GM23338 (cell line): Measurements from ENCODE around the gene MAGOHB. TPM values are rescaled to one million over a fixed set of nuclear protein-coding genes. Genes with fewer than 3 reads are reported as not detected.

Experiments
- ATAC-seq: fragments of 200-7000 bp; cut with Tn5 transposase; 3 replicates; pipeline ENCODE4 v1.9.1; 2020
- DNase-seq: peaks from one replicate; pipeline ENCODE4 v3.0.0-alpha.2; 2015; ENCODE audit warnings: low spot score
- H2AFZ ChIP-seq: fragments of 200-600 bp; sonication (generic); 2 replicates; pipeline ENCODE4 v1.8.0; 2016; ENCODE audit warnings: antibody characterized with exemption, mild to moderate bottlenecking, moderate library complexity
- H3F3A ChIP-seq: fragments of 200-600 bp; sonication (generic); replicated peaks from 2 replicates; pipeline ENCODE4 v1.8.0; 2017; ENCODE audit warnings: antibody characterized with exemption, mixed run types, low read depth
- H3K27ac ChIP-seq: fragments of 200-600 bp; sonication (generic); 2 replicates; pipeline ENCODE4 v1.6.1; 2016; ENCODE audit warnings: low read depth
- H3K27me3 ChIP-seq: fragments of 200-600 bp; sonication (generic); 2 replicates; pipeline ENCODE4 v1.8.0; 2016; ENCODE audit warnings: mild to moderate bottlenecking, mixed run types, moderate library complexity; ENCODE audit not compliant: insufficient read depth
- H3K36me3 ChIP-seq: fragments of 200-600 bp; sonication (generic); 2 replicates; pipeline ENCODE4 v1.8.0; 2016; ENCODE audit warnings: mild to moderate bottlenecking; ENCODE audit not compliant: insufficient read depth
- H3K4me1 ChIP-seq: fragments of 200-600 bp; sonication (generic); 2 replicates; pipeline ENCODE4 v1.8.0; 2016; ENCODE audit warnings: mild to moderate bottlenecking, moderate library complexity; ENCODE audit not compliant: insufficient read depth
- H3K4me2 ChIP-seq: fragments of 200-600 bp; sonication (generic); 2 replicates; pipeline ENCODE4 v1.7.1; 2017; ENCODE audit warnings: mixed run types
- H3K4me3 ChIP-seq: fragments of 200-600 bp; sonication (generic); 2 replicates; pipeline ENCODE4 v1.6.1; 2016; ENCODE audit warnings: mixed run types
- H3K79me2 ChIP-seq: fragments of 200-600 bp; sonication (generic); replicated peaks from 2 replicates; pipeline ENCODE4 v1.8.0; 2017; ENCODE audit warnings: mild to moderate bottlenecking; ENCODE audit not compliant: insufficient read depth
- H3K9me2 ChIP-seq: fragments of 200-600 bp; sonication (generic); 2 replicates; pipeline ENCODE4 v1.8.0; 2017; ENCODE audit not compliant: insufficient read depth
- H4K20me1 ChIP-seq: fragments of 200-600 bp; sonication (generic); replicated peaks from 2 replicates; pipeline ENCODE4 v1.8.0; 2017; ENCODE audit warnings: mild to moderate bottlenecking; ENCODE audit not compliant: insufficient read depth
- H3K27ac Mint-ChIP-seq: 2 replicates; pipeline ENCODE4 v1.8.0; 2020; ENCODE audit warnings: inconsistent platforms, mild to moderate bottlenecking, moderate library complexity, mixed read lengths
- H3K27me3 Mint-ChIP-seq: 3 replicates; pipeline ENCODE4 v1.8.0; 2022; ENCODE audit warnings: low read depth, mild to moderate bottlenecking, moderate library complexity, mixed read lengths, inconsistent platforms; ENCODE audit not compliant: insufficient read depth, poor library complexity
- H3K36me3 Mint-ChIP-seq: 3 replicates; pipeline ENCODE4 v1.8.0; 2021; ENCODE audit warnings: low read depth, mild to moderate bottlenecking, inconsistent platforms, moderate library complexity, mixed read lengths
- H3K4me1 Mint-ChIP-seq: 3 replicates; pipeline ENCODE4 v1.8.0; 2020; ENCODE audit warnings: mild to moderate bottlenecking, inconsistent platforms, mixed read lengths
- H3K4me3 Mint-ChIP-seq: 3 replicates; pipeline ENCODE4 v1.8.0; 2021; ENCODE audit warnings: moderate library complexity, mild to moderate bottlenecking, inconsistent platforms, mixed read lengths
- H3K9me3 Mint-ChIP-seq: 3 replicates; pipeline ENCODE4 v1.8.0; 2020; ENCODE audit warnings: moderate library complexity, mild to moderate bottlenecking, inconsistent platforms, mixed read lengths
- CREB1 ChIP-seq: fragments of 250-450 bp; sonication (Bioruptor Pico); IDR thresholded peaks from 2 replicates; pipeline ENCODE4 v1.5.0; 2020; ENCODE audit warnings: low read depth, mild to moderate bottlenecking, moderate library complexity
- CTCF ChIP-seq, 2 experiments: fragments of 200-600 bp in 1 of 2; sonication (generic) in 1 of 2; conservative IDR thresholded peaks; 2 replicates each; pipeline versions ENCODE4 v1.5.1 to v1.6.1; 2016 to 2017; ENCODE audit warnings: antibody characterized with exemption in 2 of 2, low read depth in 2 of 2, mild to moderate bottlenecking in 2 of 2, moderate library complexity in 1 of 2
- ETS1 ChIP-seq: IDR thresholded peaks from 2 replicates; pipeline ENCODE4 v1.6.1; 2016; ENCODE audit warnings: antibody characterized with exemption
- EZH2 ChIP-seq: fragments of 200-600 bp; sonication (generic); IDR thresholded peaks from one replicate; pipeline ENCODE4 v1.8.0; 2017; ENCODE audit warnings: antibody characterized with exemption, mild to moderate bottlenecking, low read depth; ENCODE audit not compliant: unreplicated experiment
- EZH2phosphoT487 ChIP-seq: fragments of 200-600 bp; sonication (generic); IDR thresholded peaks from one replicate; pipeline ENCODE4 v1.8.1; 2018; ENCODE audit warnings: antibody characterized with exemption; ENCODE audit not compliant: unreplicated experiment
- JUNB ChIP-seq: IDR thresholded peaks from one replicate; pipeline ENCODE4 v1.6.1; 2016; ENCODE audit warnings: antibody characterized with exemption; ENCODE audit not compliant: unreplicated experiment
- POLR2AphosphoS5 ChIP-seq: IDR thresholded peaks from 2 replicates; pipeline ENCODE4 v1.6.1; 2016; ENCODE audit warnings: antibody characterized with exemption, low read depth
- REST ChIP-seq: IDR thresholded peaks from one replicate; pipeline ENCODE4 v1.6.1; 2018; ENCODE audit warnings: antibody characterized with exemption; ENCODE audit not compliant: unreplicated experiment
- STAT1 ChIP-seq: IDR thresholded peaks from one replicate; pipeline ENCODE4 v1.6.1; 2016; ENCODE audit warnings: antibody characterized with exemption; ENCODE audit not compliant: unreplicated experiment
- ZNF114 ChIP-seq: fragments of 250-450 bp; sonication (Bioruptor Pico); IDR thresholded peaks from 2 replicates; pipeline ENCODE4 v1.5.0; 2020; ENCODE audit warnings: mild to moderate bottlenecking, moderate library complexity
- ZNF462 ChIP-seq: fragments of 250-450 bp; sonication (Bioruptor Pico); IDR thresholded peaks from 2 replicates; pipeline ENCODE4 v1.5.0; 2020; ENCODE audit warnings: mild to moderate bottlenecking, moderate library complexity
- polyA plus RNA-seq: library from polyadenylated mRNA; unstranded; fragments of >200 nt; fragmentation: Nextera tagmentation; extraction: Ambion mirVana; gene quantifications from 2 replicates; pipeline ENCODE4 v1.2.1, GENCODE V29; 2016
- total RNA-seq: library from RNA; depleted of rRNA; stranded (reverse); fragments of >200 nt; shearing (Covaris generic); gene quantifications from 2 replicates; pipeline ENCODE4 v1.2.3, GENCODE V29; 2014

Gene MAGOHB
- total and polyA plus RNA-seq, 2 experiments from 2014 or later = 38.5 to 175 TPM

- H2AFZ ChIP-seq = no peak overlapping the region
- H4K20me1 ChIP-seq = no peaks in the 10 kb centered on the region
- DNase-seq (no peak), ATAC-seq (no peak)
- H3K4me3 ChIP-seq = no peak overlapping the region
- H3K4me1 Mint-ChIP-seq = peaks cover 11% of the 10 kb centered on the region; the same call in 2 of the 3 replicates
- no peak overlapping the region for H3K27ac ChIP-seq
- no peaks in the 10 kb centered on the region for H3K27me3 ChIP-seq
- H3K4me3 Mint-ChIP-seq = no peak overlapping the region
- no peaks in the 10 kb centered on the region for H3K79me2 ChIP-seq
- H3K36me3 Mint-ChIP-seq = no peaks in the 10 kb centered on the region
- TF ChIP-seq STAT1 = no peak
- TF ChIP-seq CTCF (conservative IDR thresholded peaks at IDR 0.05; ENCODE audit: low read depth in 2 of 2) = no peak
- no peak for TF ChIP-seq CREB1 (CRISPR knock-in tag)
- no peak for TF ChIP-seq ZNF462 (CRISPR knock-in tag)
- no peak for TF ChIP-seq ETS1
- no peak for TF ChIP-seq EZH2
- TF ChIP-seq REST = no peak
- TF ChIP-seq JUNB = no peak
- TF ChIP-seq ZNF114 (CRISPR knock-in tag) = no peak
- TF ChIP-seq POLR2AphosphoS5 = no peak
- TF ChIP-seq EZH2phosphoT487 = no peak
- H3K36me3 ChIP-seq = no peaks in the 10 kb centered on the region
- H3K27ac Mint-ChIP-seq = no peak overlapping the region
- H3F3A ChIP-seq = no peaks in the 10 kb centered on the region
- H3K4me1 ChIP-seq = 0 out of 2 replicates have a peak, but pooled peaks cover 6% of the 10 kb centered on the region
- H3K9me3 Mint-ChIP-seq = no peaks in the 10 kb centered on the region
- peaks cover 3% of the 10 kb centered on the region for H3K27me3 Mint-ChIP-seq
- no peak overlapping the region for H3K4me2 ChIP-seq
- no peaks in the 10 kb centered on the region for H3K9me2 ChIP-seq
Observed at GRCh38 chr12:10559244-10559643, 54.2 kb downstream of the MAGOHB start.
